IPS DF 6.9 (cell line): ENCODE results near the gene IGFN1.

ENCODE experiments used
- DNase-seq: peaks from one replicate; pipeline ENCODE4 v3.0.0-alpha.2; 2013; ENCODE audit warnings: low read depth, low spot score
- H3K27ac ChIP-seq: one replicate; pipeline ENCODE4 v1.5.1; 2013; ENCODE audit warnings: low read length, control low read depth
- H3K27me3 ChIP-seq: 2 replicates; pipeline ENCODE4 v1.6.1; 2013; ENCODE audit warnings: mild to moderate bottlenecking, low read length; ENCODE audit not compliant: control insufficient read depth, insufficient read depth
- H3K36me3 ChIP-seq: 2 replicates; pipeline ENCODE4 v1.6.1; 2013; ENCODE audit warnings: low read length; ENCODE audit not compliant: control insufficient read depth, insufficient read depth
- H3K4me1 ChIP-seq: 2 replicates; pipeline ENCODE4 v1.6.1; 2013; ENCODE audit warnings: low read length; ENCODE audit not compliant: control insufficient read depth, insufficient read depth
- H3K4me3 ChIP-seq: 2 replicates; pipeline ENCODE4 v1.5.1; 2013; ENCODE audit warnings: mild to moderate bottlenecking, low read length
- H3K9me3 ChIP-seq: 2 replicates; pipeline ENCODE4 v1.6.1; 2013; ENCODE audit warnings: low read length, inconsistent platforms; ENCODE audit not compliant: control insufficient read depth, insufficient read depth
- WGBS: extraction: QIAGEN DNeasy Blood & Tissue Kit; methylation state at CpG from one replicate; pipeline ENCODE4 v1.1.7; 2013; ENCODE audit warnings: mixed read lengths, missing lambda C conversion rate; ENCODE audit not compliant: insufficient read length, insufficient coverage; 5-methylcytosine and 5-hydroxymethylcytosine counted together

IGFN1 gene

GRCh38 chr1:201146626-201147390, 43.8 kb upstream of the IGFN1 start:
- Histone ChIP-seq H3K27ac (no peak overlapping the region), H3K27me3 (no peaks in the 10 kb centered on the region), H3K9me3 (no peaks in the 10 kb centered on the region), H3K4me3 (no peak overlapping the region), H3K36me3 (peaks cover 50% of the 10 kb centered on the region), H3K4me1 (no peaks in the 10 kb centered on the region)
- no CpG with 5 or more reads among the region's 17 CpGs for WGBS
- no peak for DNase-seq

GRCh38 chr1:201147396-201148015, 43.1 kb upstream of the IGFN1 start:
- Histone ChIP-seq H3K36me3 (peaks cover 52% of the 10 kb centered on the region), H3K27ac (no peak overlapping the region)
- no CpG with 5 or more reads among the region's 13 CpGs for WGBS

GRCh38 chr1:201149400-201149799, 41.2 kb upstream of the IGFN1 start:
- peaks cover 34% of the 10 kb centered on the region; the same call in 1 of the 2 replicates for H3K36me3 ChIP-seq
- no peaks in the 10 kb centered on the region for H3K4me1 ChIP-seq
- no peak overlapping the region for H3K4me3 ChIP-seq
- no CpG with 5 or more reads among the region's 4 CpGs for WGBS
- H3K27me3 ChIP-seq: no peaks in the 10 kb centered on the region
- no peaks in the 10 kb centered on the region for H3K9me3 ChIP-seq
- no peak overlapping the region for H3K27ac ChIP-seq
- DNase-seq: no peak

More at GRCh38 chr1:201147396-201148015, 43.1 kb upstream of the IGFN1 start:
- DNase-seq: no peak
- Histone ChIP-seq H3K27me3 (no peaks in the 10 kb centered on the region), H3K4me1 (no peaks in the 10 kb centered on the region), H3K9me3 (no peaks in the 10 kb centered on the region), H3K4me3 (no peak overlapping the region)

GRCh38 chr1:201153474-201154388, 36.9 kb upstream of the IGFN1 start:
- Histone ChIP-seq H3K9me3 (no peaks in the 10 kb centered on the region), H3K4me1 (peaks cover 4% of the 10 kb centered on the region), H3K27me3 (no peaks in the 10 kb centered on the region), H3K36me3 (peaks cover 12% of the 10 kb centered on the region; the same call in 1 of the 2 replicates), H3K4me3 (peak overlapping the region; percentile 58), H3K27ac (no peak overlapping the region)
- WGBS: no CpG with 5 or more reads among the region's 37 CpGs
- DNase-seq: no peak

- WGBS: no CpG with 5 or more reads among the region's 31 CpGs
- no peak within 1 kb of the TSS for H3K27ac ChIP-seq
Observed at GRCh38 chr1:201154389-201155165, 36.0 kb upstream of the IGFN1 start, which contains the start of gene TMEM9. Gene TMEM9, minus strand, starts transcription at chr1:201154474. Its CDS starts 551 bp downstream, at chr1:201153923.

GRCh38 chr1:201155354-201155753, 35.3 kb upstream of the IGFN1 start:
- peaks cover 4% of the 10 kb centered on the region for H3K4me1 ChIP-seq

More at GRCh38 chr1:201154389-201155165, 36.0 kb upstream of the IGFN1 start, which contains the start of gene TMEM9:
- Histone ChIP-seq H3K4me3 (peak within 1 kb of the TSS; percentile 58), H3K9me3 (no peaks in the 10 kb centered on the region), H3K36me3 (peaks cover 11% of the 10 kb centered on the region; the same call in 1 of the 2 replicates), H3K4me1 (peaks cover 4% of the 10 kb centered on the region), H3K27me3 (no peaks in the 10 kb centered on the region)
- peak; percentile 92 for DNase-seq

GRCh38 chr1:201156346-201156745, 34.3 kb upstream of the IGFN1 start:
- Histone ChIP-seq H3K27me3 (no peaks in the 10 kb centered on the region), H3K9me3 (no peaks in the 10 kb centered on the region), H3K4me3 (no peak overlapping the region), H3K36me3 (0 out of 2 replicates have a peak, but pooled peaks cover 6% of the 10 kb centered on the region), H3K4me1 (peaks cover 4% of the 10 kb centered on the region), H3K27ac (no peak overlapping the region)
- no CpG with 5 or more reads among the region's 3 CpGs for WGBS
- no peak for DNase-seq

More at GRCh38 chr1:201155354-201155753, 35.3 kb upstream of the IGFN1 start:
- WGBS: no CpG with 5 or more reads among the region's 2 CpGs
- no peaks in the 10 kb centered on the region for H3K9me3 ChIP-seq
- H3K27me3 ChIP-seq: no peaks in the 10 kb centered on the region
- H3K27ac ChIP-seq: no peak overlapping the region
- no peak overlapping the region for H3K4me3 ChIP-seq
- H3K36me3 ChIP-seq: peaks cover 11% of the 10 kb centered on the region; the same call in 1 of the 2 replicates
- no peak for DNase-seq

GRCh38 chr1:201156819-201157218, 33.8 kb upstream of the IGFN1 start:
- no peaks in the 10 kb centered on the region for H3K9me3 ChIP-seq
- DNase-seq: no peak
- 0 out of 2 replicates have a peak, but pooled peaks cover 3% of the 10 kb centered on the region for H3K36me3 ChIP-seq
- H3K4me3 ChIP-seq: no peak overlapping the region
- H3K4me1 ChIP-seq: peaks cover 4% of the 10 kb centered on the region
- H3K27me3 ChIP-seq: no peaks in the 10 kb centered on the region
- H3K27ac ChIP-seq: no peak overlapping the region

GRCh38 chr1:201157949-201158348, 32.7 kb upstream of the IGFN1 start:
- peaks cover 4% of the 10 kb centered on the region for H3K4me1 ChIP-seq
- no peak overlapping the region for H3K4me3 ChIP-seq
- no peak overlapping the region for H3K27ac ChIP-seq
- no CpG with 5 or more reads among the region's 2 CpGs for WGBS
- no peak for DNase-seq
- H3K27me3 ChIP-seq: no peaks in the 10 kb centered on the region
- no peaks in the 10 kb centered on the region for H3K9me3 ChIP-seq
- no peaks in the 10 kb centered on the region for H3K36me3 ChIP-seq
